Mucosa of stomach (tissue), 1 donor: ENCODE results near the gene CEP85L.

ENCODE experiments used
- H3K27me3 ChIP-seq: one replicate; pipeline ENCODE4 v1.7.0; 2013; ENCODE audit warnings: mild to moderate bottlenecking, low read length; ENCODE audit not compliant: control insufficient read depth, insufficient read depth
- H3K36me3 ChIP-seq: one replicate; pipeline ENCODE4 v1.7.0; 2013; ENCODE audit warnings: low read length; ENCODE audit not compliant: control insufficient read depth, insufficient read depth
- H3K4me1 ChIP-seq: one replicate; pipeline ENCODE4 v1.7.0; 2013; ENCODE audit warnings: mild to moderate bottlenecking, low read length; ENCODE audit not compliant: control insufficient read depth, insufficient read depth
- H3K4me3 ChIP-seq: one replicate; pipeline ENCODE4 v1.7.0; 2013; ENCODE audit warnings: low read length
- H3K9ac ChIP-seq: one replicate; pipeline ENCODE4 v1.7.0; 2013; ENCODE audit warnings: mild to moderate bottlenecking, low read length, moderate library complexity
- H3K9me3 ChIP-seq: one replicate; pipeline ENCODE4 v1.7.0; 2013; ENCODE audit warnings: mild to moderate bottlenecking, low read length, moderate library complexity; ENCODE audit not compliant: control insufficient read depth
- donor health status: Pancreatic carcinoma.

Gene CEP85L

DNA sequence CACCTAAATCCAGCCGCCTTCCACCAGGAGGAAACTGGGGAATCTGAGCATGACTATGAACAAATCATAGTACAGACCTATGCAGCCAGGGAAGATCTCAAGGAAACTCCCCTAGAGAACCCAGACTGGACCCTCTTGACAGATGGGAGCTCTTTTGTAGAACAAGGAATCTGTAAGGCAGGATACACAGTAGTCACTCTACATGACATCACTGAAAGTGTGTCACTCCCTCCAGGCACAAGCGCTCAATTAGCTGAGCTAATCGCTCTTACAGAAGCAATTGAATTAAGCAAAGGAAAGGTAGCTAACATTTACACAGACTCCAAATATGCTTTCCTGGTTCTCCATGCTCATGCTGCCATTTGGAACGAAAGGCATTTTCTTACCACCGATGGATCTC lies 66.5 kb downstream of the CEP85L start:
- Histone ChIP-seq H3K4me3 (no peak overlapping the region), H3K9ac (no peak overlapping the region), H3K9me3 (no peaks in the 10 kb centered on the region), H3K4me1 (peaks cover 35% of the 10 kb centered on the region), H3K27me3 (no peaks in the 10 kb centered on the region), H3K36me3 (no peaks in the 10 kb centered on the region)

DNA sequence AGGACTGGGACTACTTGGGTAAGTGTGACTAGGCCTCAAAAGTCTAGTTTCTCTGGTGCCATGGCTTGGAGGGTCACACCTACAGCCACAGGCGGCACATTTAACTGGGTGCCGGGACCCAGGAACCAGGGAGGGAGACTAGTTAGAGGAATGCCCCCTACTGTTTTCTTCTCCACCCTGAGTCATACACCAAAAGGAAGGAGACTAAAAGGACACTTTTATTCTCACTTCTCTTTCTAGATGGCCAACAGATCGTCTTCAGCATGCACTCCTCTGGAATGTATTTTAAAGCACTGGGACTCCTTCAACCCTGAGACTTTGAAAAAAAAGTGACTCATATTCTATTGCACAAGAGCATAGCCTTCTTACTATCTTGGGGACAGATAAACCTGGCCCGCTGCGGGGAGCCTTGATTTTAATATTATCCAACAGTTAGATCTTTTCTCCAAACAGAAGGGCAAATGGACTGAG lies 69.9 kb downstream of the CEP85L start:
- Histone ChIP-seq H3K4me1 (peaks cover 19% of the 10 kb centered on the region), H3K27me3 (no peaks in the 10 kb centered on the region), H3K9me3 (no peaks in the 10 kb centered on the region), H3K9ac (no peak overlapping the region), H3K36me3 (no peaks in the 10 kb centered on the region), H3K4me3 (no peak overlapping the region)

DNA sequence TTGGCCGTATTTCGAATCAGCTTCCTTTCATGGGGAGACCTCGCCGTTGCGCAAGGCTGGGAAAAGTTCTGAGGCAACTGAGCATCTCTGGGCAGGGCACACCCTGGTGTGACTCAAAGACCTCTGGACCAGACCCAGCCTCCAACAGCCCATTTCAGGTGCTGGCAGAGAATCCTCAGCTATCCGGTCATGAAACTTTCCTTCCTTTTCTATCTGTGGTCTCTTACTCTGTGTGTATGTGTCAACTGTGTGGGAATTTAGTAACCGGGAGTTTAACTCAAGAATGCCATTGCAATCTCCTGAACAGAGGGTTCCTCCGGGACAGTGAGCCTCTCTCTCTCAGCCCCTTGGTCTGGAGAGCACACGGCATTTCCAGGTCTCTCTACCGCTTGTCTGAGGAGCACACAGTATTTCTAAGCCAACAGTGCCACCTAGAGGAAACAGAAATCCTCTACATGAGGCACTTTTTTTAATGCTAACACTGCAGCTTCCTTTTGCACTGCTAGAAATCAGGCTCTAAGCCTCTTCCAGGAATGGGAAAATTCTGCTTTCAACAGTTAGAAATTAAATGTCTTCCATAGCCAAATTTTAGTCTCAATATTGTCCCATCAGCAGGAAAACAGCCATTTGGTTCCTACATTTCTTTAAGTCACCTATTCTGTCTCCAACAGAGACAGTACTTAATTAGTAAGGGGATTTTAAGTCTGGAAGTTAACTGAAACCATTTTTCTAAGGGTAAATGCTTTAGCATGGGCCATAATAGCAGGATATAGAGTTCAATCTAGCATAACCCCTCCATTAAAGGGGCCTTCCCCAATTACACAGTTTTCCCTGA lies 70.6 kb downstream of the CEP85L start:
- Histone ChIP-seq H3K9me3 (no peaks in the 10 kb centered on the region), H3K4me1 (peaks cover 14% of the 10 kb centered on the region), H3K4me3 (no peak overlapping the region), H3K27me3 (no peaks in the 10 kb centered on the region), H3K9ac (no peak overlapping the region), H3K36me3 (no peaks in the 10 kb centered on the region)

DNA sequence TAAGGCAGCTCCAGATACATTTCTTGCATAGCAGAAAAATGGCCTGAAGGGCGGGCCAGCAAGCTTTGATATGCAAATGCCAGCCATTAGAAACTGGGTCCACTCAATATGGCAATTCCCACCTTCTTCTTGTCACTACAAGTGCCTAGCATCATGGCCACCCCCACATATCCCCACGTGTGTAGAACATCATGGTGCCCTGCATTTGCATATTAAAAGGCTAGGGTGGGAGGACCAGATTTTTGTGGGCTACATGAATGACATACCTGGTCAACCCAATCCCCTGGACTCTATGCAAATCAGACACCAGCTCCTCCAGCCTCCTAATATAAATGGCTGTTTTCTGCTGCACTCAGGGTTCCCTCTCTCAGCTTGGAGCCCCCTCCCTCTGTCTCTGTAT lies 71.6 kb downstream of the CEP85L start:
- Histone ChIP-seq H3K27me3 (no peaks in the 10 kb centered on the region), H3K4me1 (peaks cover 14% of the 10 kb centered on the region), H3K4me3 (no peak overlapping the region), H3K36me3 (no peaks in the 10 kb centered on the region), H3K9me3 (no peaks in the 10 kb centered on the region), H3K9ac (no peak overlapping the region)

DNA sequence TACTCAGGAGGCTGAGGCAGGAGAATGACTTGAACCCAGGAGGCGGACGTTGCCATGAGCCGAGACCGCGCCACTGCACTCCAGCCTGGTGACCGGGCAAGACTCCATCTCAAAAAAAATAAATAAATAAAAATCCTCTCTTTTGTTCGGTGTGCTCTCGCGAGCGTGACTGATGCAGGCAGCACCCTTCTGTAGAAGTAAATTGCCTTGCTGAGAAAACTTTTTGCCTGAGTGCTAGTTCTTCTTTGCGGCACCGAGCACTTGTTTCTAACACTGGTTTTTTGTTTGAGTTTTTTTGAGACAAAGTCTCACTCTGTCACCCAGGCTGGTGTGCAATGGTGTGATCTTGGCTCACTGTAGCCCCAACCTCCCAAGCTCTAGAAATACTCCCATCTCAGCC lies 72.8 kb downstream of the CEP85L start:
- no peaks in the 10 kb centered on the region for H3K9me3 ChIP-seq
- H3K4me1 ChIP-seq: peaks cover 14% of the 10 kb centered on the region
- no peak overlapping the region for H3K4me3 ChIP-seq
- H3K9ac ChIP-seq: no peak overlapping the region
- H3K27me3 ChIP-seq: no peaks in the 10 kb centered on the region
- no peaks in the 10 kb centered on the region for H3K36me3 ChIP-seq

DNA sequence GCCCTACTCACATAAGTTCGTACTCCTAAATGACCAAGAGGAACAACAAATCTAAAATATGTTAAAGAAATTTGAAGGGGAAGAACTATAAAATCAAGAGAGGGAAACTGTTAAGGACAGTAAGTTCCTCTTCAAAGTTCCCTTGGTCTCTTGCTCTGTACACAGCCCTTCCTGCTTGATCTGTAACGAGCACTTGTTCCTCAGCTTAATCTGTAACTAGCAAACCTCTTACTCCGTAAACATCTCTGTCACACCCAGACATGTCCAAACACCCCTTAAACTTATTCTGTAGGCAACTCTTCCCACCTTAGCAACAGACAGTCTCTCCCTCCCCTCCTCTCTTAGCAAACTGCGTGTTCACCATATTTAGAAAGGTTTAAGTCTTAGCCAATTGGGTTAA lies 73.4 kb downstream of the CEP85L start:
- no peaks in the 10 kb centered on the region for H3K36me3 ChIP-seq

DNA sequence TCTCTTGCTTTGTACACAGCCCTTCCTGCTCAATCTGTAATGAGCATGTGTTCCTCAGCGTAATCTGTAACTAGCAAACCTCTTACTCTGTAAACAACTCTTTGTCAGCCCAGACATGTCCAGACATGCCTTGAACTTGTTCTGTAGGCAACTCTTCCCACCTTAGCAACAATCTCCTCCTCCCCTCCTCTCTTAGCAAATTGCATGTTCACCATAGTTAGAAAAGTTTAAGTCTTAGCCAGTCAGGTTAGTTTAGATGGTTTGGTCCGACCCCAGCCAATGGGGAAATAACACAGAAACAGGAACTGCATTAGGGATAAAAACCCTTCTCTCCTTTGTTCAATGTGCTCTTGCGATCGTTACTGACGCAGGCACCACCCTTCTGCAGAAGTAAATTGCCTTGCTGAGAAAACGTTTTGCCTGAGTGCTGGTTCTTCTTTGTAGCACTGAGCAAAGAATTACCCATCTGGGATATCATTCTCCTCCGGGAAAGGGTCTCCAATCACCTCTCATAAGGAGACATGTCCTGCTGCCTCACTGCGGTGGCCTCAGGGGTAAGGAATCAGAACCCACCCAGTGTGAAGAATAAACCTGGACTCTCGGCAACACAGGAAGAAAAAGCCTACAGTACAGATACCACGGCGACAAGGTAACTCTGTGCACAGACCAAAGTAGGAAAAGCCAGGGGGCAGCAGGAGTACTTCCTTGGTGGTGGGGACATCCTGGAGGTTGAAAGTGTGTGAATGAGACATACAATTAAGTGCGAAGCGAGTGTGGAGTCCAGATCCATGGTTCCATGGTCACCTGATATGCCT lies 77.1 kb downstream of the CEP85L start:
- Histone ChIP-seq H3K9me3 (no peaks in the 10 kb centered on the region), H3K4me3 (no peak overlapping the region)

More for the DNA sequence above, 73.4 kb downstream of the CEP85L start:
- H3K4me3 ChIP-seq: no peak overlapping the region
- no peak overlapping the region for H3K9ac ChIP-seq
- no peaks in the 10 kb centered on the region for H3K27me3 ChIP-seq
- peaks cover 14% of the 10 kb centered on the region for H3K4me1 ChIP-seq
- no peaks in the 10 kb centered on the region for H3K9me3 ChIP-seq

DNA sequence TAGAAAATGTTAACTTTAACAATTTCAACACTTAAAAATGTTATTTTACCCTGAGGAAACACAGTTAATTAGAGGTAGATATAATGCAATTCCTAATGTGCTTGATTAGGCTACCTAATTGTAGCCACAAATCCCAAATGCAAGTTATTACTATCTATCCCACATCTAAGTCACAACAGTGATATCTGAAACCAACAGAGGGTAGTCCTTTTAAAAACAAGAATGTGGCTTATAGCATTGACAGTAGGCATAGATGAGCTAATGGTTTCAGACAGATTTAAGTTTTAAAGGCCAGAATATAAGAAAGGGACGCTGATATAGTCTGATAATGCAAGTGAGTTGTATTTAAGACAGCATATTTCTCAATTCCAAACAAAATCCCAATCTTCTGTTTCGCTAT lies 80.3 kb downstream of the CEP85L start:
- Histone ChIP-seq H3K4me1 (no peaks in the 10 kb centered on the region), H3K9me3 (no peaks in the 10 kb centered on the region), H3K36me3 (no peaks in the 10 kb centered on the region), H3K27me3 (no peaks in the 10 kb centered on the region), H3K9ac (no peak overlapping the region), H3K4me3 (no peak overlapping the region)

More for the DNA sequence above, 77.1 kb downstream of the CEP85L start:
- Histone ChIP-seq H3K9ac (no peak overlapping the region), H3K27me3 (no peaks in the 10 kb centered on the region), H3K4me1 (no peaks in the 10 kb centered on the region), H3K36me3 (no peaks in the 10 kb centered on the region)

DNA sequence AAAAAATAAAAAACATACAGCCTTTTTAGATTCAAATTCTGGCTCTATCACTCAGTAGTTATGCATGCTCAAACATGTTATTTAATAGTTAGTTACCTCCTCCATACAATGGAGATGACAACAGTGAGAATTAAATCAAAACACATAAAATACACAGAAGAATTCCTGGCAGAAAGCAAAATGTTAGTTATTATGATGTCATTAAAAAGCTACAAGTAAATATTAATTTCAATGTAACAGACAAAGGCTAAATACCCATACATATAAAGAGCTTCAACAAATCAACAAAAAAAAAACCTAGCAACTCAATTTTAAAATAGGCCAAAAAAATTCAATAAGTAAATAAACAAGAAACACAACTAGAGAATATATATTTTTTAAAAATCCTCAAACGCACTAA lies 81.9 kb downstream of the CEP85L start:
- H3K9me3 ChIP-seq: no peaks in the 10 kb centered on the region
- no peaks in the 10 kb centered on the region for H3K4me1 ChIP-seq
- H3K4me3 ChIP-seq: no peak overlapping the region
- H3K36me3 ChIP-seq: no peaks in the 10 kb centered on the region
- H3K9ac ChIP-seq: no peak overlapping the region
- no peaks in the 10 kb centered on the region for H3K27me3 ChIP-seq

DNA sequence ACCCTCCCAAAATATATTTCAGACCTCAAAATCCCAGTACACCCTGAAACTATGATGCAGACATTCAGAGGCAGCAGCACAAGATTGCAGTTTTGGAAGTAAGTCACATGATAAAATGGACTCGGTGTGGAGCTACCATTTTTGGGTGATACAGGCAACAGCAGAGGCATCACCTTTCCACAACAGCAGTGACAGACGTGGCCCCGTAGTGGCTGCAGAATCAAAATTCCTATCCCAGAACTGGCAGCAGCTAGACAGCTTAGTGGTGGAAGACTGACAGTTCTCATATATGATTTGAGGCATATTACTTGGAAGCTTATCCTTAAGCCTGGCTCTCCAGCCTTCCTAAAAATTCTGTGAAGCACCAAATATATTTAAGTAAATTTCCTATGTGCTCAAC lies 83.4 kb downstream of the CEP85L start:
- Histone ChIP-seq H3K9me3 (no peaks in the 10 kb centered on the region), H3K9ac (no peak overlapping the region), H3K27me3 (no peaks in the 10 kb centered on the region), H3K4me3 (no peak overlapping the region), H3K36me3 (no peaks in the 10 kb centered on the region), H3K4me1 (no peaks in the 10 kb centered on the region)

DNA sequence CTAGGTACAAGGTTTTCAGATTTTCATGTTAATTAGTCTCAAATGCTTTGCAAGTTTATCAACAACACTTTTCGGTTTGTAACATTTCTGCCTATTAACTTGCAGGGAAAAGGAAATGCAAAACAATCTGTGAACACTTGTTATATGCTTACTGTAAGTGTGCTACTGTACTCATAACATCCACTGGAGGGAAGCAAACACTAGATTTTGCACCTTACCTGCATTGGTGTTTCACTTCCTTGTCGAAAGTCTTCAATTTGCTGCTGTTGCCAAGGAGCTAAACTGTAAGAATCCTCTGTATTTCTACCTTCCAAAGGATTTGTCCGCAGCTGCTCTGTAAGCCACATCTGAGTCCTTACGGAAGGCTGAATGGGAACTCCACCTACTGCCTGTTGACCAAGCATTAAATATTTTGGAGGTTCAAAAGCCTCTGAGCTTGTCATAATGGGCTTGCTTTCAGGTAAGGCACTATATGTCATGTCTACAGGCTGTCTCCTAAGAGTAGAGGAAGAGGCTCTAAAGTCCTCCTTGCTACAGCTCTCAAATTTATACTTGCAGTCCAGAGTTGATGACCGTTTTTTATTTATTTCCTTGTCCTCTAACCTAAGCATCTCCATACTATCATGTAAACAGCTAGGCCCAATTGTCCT lies 86.0 kb downstream of the CEP85L start:
- Histone ChIP-seq H3K36me3 (no peaks in the 10 kb centered on the region), H3K4me1 (no peaks in the 10 kb centered on the region), H3K9ac (no peak overlapping the region), H3K27me3 (no peaks in the 10 kb centered on the region), H3K4me3 (no peak overlapping the region), H3K9me3 (no peaks in the 10 kb centered on the region)

DNA sequence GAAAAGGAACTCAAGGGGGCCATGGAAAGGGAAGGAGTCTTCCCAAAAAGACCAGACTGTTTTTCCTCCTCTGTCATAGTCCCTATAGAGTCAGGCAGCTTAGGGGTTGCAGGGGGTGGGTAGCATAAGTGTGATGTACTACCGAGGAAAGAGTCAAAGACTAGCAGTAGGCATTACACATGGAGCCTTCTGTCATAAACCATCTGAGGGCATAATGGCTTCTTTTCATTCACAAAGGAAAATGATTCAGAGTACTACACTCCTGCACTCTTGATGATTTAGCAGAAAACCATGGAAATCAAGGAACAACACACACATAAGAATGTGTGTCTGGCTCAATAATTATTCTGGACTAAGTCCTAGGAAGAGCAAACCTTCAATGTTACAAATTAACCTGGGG lies 88.4 kb downstream of the CEP85L start:
- Histone ChIP-seq H3K4me3 (no peak overlapping the region), H3K4me1 (no peaks in the 10 kb centered on the region), H3K9me3 (no peaks in the 10 kb centered on the region), H3K36me3 (no peaks in the 10 kb centered on the region), H3K27me3 (no peaks in the 10 kb centered on the region), H3K9ac (no peak overlapping the region)
